A549 treated with GW870086 at 1 μM for 4 hours (cell line): ENCODE data around the gene TRIM54. TPM values are rescaled to one million over a fixed set of nuclear protein-coding genes. Genes with fewer than 3 reads are reported as not detected.

Experiments used
- total RNA-seq: library from RNA; stranded (reverse); fragments of 200-300 nt; extraction: Qiagen RNA extraction; gene quantifications from 5 replicates; pipeline ENCODE4 v1.2.3, GENCODE V29; 2022; ENCODE audit warnings: low read depth

TRIM54 gene, protein sequence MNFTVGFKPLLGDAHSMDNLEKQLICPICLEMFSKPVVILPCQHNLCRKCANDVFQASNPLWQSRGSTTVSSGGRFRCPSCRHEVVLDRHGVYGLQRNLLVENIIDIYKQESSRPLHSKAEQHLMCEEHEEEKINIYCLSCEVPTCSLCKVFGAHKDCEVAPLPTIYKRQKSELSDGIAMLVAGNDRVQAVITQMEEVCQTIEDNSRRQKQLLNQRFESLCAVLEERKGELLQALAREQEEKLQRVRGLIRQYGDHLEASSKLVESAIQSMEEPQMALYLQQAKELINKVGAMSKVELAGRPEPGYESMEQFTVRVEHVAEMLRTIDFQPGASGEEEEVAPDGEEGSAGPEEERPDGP
- total RNA-seq: 0.67 to 1.1 TPM (median 0.72 TPM) in 5 replicates

DNA sequence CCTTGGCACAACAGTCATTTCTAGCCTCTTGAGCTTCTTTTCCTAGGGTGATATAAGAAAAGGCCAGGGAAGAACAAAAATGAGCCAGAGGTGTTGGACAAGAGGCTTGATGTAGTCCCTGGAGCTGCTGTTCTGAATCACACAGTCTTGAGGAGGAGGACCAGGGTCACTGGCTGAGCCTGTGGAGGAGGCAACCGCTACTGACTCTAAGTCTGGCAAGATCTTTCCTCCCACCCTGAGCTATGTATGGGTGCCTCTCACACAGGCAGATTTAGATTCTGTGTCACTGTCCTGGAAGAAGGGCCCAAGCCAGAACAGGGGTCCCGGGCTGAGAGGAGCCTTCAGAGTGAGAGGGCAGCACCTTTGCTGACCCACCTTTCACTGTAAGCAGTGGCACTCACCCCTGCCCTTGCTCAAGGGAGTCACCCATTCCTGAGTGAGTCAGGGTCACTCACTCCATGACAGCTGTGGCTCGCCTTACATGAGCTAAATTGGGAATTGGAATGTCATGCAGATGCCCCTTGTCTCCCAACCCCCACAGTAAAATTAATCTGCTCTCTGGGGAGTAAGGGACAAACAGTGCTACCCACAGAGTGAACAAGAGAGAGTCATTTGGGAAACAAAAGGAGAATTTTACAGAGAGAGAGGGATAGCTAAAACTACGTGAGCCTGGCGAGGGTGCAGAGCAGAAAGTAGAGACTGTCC is at the start of gene TRIM54:
TSS of gene TRIM54 (plus strand) at position 575 of the 705 bp plus-strand sequence. CDS start 303 bp downstream, outside the sequence.

DNA sequence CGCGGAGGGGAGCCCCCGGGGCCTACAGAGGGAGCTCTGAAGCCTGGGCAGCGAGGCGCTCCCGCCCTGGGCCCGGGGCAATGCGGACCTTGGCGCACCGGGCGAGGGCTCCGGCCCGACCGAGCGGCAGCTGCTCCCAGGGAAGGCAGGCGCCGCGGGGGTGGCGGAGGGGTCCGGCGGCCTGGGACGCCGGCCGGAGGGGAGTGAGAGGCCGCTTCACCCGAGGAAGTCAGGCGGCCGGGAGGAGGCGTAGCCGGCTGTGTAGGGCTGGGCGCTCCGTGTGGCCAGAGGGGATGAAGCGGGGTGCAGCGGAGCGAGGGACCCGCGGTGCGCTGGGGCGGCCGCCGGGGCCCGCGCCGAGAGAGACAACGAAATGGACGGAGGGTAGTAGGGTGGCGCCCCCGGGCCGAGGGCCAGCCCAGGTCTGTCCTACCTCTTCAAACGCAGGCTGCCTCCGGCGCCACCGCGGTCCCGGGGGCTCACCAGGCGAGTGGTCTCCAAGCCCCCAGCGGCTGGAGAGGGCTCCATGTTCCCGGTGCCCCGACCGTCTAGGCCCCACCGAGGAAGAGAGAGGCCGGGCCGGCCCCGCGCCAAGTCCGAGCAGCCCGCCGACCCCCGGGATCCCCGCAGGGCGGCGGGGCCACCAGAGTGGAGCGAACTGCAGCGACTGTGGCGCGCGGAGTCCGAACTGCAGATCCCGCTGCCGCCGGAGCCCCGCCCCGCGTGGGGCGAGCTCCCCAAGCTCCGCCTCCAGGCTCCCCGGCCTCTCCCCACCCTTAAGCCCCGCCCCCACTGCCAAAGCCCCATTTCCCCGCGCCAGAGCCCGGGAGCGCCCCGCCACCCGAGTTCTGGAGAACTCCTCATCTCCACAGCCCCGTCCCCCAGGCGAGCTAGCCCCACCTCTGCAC is 19.6 kb upstream of the TRIM54 start, which contains the start of gene SLC30A3:
TSS of gene SLC30A3 (minus strand) at position 669 of the 908 bp plus-strand sequence. CDS start at position 528, 141 bp downstream.

DNA sequence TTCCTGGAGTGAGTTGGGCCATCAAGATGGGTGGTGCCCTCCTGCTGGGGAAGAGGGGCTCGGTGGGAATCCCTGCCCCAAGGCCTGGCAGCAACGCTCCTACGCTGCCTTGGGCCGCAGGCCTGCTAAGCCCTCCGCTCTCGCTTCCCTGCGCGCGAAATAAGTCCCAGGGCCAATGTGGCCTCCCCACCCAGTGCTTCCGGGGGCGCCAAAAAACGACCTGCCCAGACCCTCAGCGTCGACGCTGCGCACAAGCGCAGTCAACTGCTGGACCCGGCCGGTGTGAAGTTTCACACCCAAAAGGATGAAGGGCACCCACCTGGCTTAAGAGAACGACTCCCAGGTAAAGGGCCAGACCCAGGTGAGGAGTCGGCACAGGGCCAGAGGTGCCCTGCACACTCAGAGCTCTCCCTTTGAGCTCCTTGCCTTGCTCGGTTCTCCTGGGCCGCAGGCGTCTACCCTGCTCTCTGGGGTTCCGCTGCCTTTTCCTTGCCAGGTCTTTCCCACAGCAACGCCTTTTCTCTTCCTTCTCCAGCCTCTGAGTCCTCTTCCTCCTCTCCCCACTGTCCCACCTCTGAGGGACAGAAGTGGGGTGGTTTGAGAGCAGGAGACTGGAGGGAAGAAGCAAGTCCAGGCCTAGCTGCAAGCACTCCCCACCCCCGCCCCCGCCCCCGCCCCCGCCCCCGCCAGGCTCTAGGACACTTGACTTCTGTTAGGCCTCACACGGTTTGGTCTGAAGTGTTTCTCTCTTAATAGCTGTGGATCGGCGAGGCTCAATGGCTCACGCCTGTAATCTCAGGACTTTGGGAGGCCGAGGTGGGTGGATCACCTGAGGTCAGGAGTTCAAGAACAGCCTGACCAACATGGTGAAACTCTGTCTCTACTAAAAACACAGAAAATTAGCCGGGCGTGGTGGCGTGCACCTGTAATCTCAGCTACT is 6.7 kb upstream of the TRIM54 start, which contains the start of gene DNAJC5G:
TSS of gene DNAJC5G (plus strand) at position 223 of the 940 bp plus-strand sequence. CDS start 1,296 bp downstream, outside the sequence.

DNA sequence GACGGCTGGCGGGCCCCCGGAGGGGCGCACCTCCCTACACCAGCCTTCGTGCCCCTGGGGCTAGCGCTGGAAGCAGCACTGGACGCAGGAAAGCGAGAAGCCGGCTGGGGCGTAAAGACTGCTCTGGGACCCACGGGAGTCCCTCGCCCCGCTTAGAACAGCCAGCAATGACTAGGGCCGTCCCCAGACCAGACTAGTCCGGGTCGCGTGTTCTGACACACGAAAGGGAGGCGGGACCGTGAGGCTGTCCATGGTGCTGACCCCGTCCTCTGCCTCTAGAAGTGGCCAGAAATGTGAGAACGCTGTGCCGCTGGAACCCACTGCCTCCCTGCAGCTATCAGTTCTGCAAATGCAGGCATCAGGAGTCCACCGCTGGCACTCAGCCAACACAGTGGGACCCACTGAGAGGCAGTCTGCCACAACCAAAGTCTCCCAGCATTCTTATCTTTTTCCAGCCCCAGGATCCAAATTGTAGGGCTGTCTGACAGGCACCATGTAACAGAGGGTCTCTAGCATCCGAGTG is 26.2 kb downstream of the TRIM54 start, which contains the start of gene UCN:
TSS of gene UCN (minus strand) at position 87 of the 523 bp plus-strand sequence. CDS start 550 bp downstream, outside the sequence.

DNA sequence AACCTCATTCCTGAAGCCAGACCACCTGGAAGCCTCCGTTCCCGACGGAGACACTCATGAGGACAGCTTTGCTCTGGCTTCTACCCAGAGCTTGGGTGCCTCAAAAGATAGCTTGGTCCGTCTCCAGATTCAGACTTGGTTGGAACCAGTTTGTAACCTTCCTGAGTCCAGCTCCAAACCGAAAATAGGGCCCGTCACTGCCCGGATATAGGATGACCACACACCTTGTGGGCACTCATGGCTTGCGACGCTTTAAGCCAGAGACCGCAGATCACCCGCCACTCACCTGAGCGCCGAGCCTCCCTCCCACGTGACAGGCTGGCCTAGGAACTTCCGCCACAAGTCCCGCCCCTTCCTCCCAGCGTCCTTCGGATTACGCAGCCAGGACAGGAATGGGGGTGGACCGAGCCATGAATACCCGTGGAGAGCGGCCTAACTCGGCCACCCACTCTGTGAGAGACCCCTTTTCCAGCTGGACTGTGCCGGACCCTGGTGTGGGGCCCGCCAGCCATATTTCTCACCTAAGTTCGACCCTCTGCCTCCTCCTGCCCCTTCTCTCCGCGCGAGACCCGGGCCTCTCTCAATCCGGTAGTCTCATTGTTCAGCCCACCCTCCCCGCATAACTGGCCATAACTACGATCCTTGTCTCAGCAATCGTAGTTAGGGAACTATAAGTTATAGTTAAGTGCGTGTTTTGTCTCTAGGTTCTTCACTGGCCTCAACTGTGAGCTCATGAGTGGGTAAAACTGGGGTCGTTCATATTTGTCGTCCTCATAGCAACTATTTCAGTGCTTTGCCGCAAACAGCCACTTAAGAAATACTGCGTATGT is 40.8 kb downstream of the TRIM54 start, which contains the start of gene MPV17:
TSS of gene MPV17 (minus strand) at position 332 of the 830 bp plus-strand sequence. CDS start 580 bp downstream, outside the sequence.

DNA sequence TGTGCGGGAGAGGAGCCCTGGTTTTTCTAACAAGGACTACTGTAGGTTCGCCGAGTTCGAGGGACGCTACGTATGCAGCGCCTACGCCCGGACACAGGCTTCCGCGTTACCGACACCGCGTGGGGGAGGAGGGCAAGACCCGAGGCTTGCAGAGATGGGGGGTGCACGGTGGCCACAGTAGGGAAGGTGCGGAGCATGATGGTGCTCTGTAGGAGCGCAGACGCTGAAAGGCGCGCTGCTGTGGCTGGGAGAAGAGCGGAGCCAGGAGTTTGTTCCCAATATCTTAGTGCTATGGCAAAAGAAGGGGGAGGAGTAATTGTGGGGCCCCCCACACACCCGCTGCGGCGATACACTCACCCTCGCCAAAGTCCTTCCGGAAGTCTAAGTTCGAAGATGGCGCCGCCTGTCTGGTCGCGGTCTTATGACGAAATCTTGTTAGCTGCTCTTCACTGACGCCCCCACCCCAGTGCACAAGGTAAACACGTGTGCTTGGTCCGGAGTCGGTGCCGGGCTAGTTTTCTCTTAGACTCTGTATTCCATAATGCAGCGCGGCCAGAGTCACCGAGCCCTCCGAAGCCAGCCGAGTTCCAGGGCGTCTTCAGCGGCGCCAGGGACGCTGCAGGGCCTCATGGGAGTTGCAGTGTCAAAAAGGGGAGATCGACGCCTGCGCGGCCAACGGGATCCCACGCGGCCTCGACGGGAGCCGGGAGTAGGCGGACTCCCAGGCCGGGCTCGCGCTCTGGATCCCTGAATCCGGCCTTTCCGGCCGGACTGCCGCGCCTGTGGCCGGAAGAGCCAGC is 74.4 kb downstream of the TRIM54 start, which contains the start of gene GTF3C2:
TSS of gene GTF3C2 (minus strand) at position 383 of the 800 bp plus-strand sequence. CDS start 13,210 bp downstream, outside the sequence.

Other genes with a start within 250 kb of the TRIM54 start
- gene TMEM214, start 249.5 kb upstream of the TRIM54 start, total RNA-seq: 54.4 to 68.6 TPM (median 67.5 TPM) in 5 replicates
- gene AGBL5, start 230.8 kb upstream of the TRIM54 start, total RNA-seq: 28.3 to 34.2 TPM (median 31.0 TPM) in 5 replicates
- gene OST4, start 210.8 kb upstream of the TRIM54 start, total RNA-seq: 525 to 622 TPM (median 552 TPM) in 5 replicates
- 0.32 to 0.56 TPM (median 0.45 TPM) in 5 replicates for gene EMILIN1, start 203.8 kb upstream of the TRIM54 start, total RNA-seq
- gene KHK, start 195.7 kb upstream of the TRIM54 start, total RNA-seq: 7.8 to 11.8 TPM (median 9.5 TPM) in 5 replicates
- gene CGREF1, start 163.3 kb upstream of the TRIM54 start, total RNA-seq: 5.7 to 8.6 TPM (median 7.6 TPM) in 5 replicates
- 0.98 to 2.3 TPM (median 1.5 TPM) in 5 replicates for gene ABHD1, start 158.6 kb upstream of the TRIM54 start, total RNA-seq
- 48.6 to 60.4 TPM (median 59.1 TPM) in 5 replicates for gene PREB, start 147.8 kb upstream of the TRIM54 start, total RNA-seq
- not detected in 5 replicates for gene PRR30, start 143.0 kb upstream of the TRIM54 start, total RNA-seq
- not detected in 5 replicates for gene TCF23, start 133.4 kb upstream of the TRIM54 start, total RNA-seq
- 214 to 222 TPM (median 218 TPM) in 5 replicates for gene ATRAID, start 70.4 kb upstream of the TRIM54 start, total RNA-seq
- gene SLC5A6, start 70.2 kb upstream of the TRIM54 start, total RNA-seq: 63.5 to 74.6 TPM (median 69.6 TPM) in 5 replicates
- gene CAD, start 65.1 kb upstream of the TRIM54 start, total RNA-seq: 49.8 to 63.2 TPM (median 59.4 TPM) in 5 replicates
- gene SLC30A3, start 19.4 kb upstream of the TRIM54 start, total RNA-seq: 3.0 to 4.1 TPM (median 3.5 TPM) in 5 replicates
- not detected in 5 replicates for gene DNAJC5G, start 7.0 kb upstream of the TRIM54 start, total RNA-seq
- gene UCN, start 26.0 kb downstream of the TRIM54 start, total RNA-seq: 1.0 to 2.5 TPM (median 1.2 TPM) in 5 replicates
- 82.3 to 96.7 TPM (median 86.5 TPM) in 5 replicates for gene MPV17, start 40.7 kb downstream of the TRIM54 start, total RNA-seq
- gene GTF3C2, start 74.3 kb downstream of the TRIM54 start, total RNA-seq: 56.5 to 64.6 TPM (median 61.4 TPM) in 5 replicates
- gene EIF2B4, start 87.9 kb downstream of the TRIM54 start, total RNA-seq: 54.9 to 62.2 TPM (median 58.8 TPM) in 5 replicates
- 135 to 147 TPM (median 145 TPM) in 5 replicates for gene SNX17, start 88.2 kb downstream of the TRIM54 start, total RNA-seq
- 9.7 to 15.5 TPM (median 14.0 TPM) in 5 replicates for gene ZNF513, start 98.3 kb downstream of the TRIM54 start, total RNA-seq
- 152 to 163 TPM (median 161 TPM) in 5 replicates for gene PPM1G, start 127.2 kb downstream of the TRIM54 start, total RNA-seq
- gene NRBP1, start 146.2 kb downstream of the TRIM54 start, total RNA-seq: 118 to 138 TPM (median 130 TPM) in 5 replicates
- 0.39 to 0.90 TPM (median 0.85 TPM) in 5 replicates for gene KRTCAP3, start 160.0 kb downstream of the TRIM54 start, total RNA-seq
- 7.5 to 9.9 TPM (median 8.0 TPM) in 5 replicates for gene IFT172, start 207.3 kb downstream of the TRIM54 start, total RNA-seq
- 3.5 to 6.2 TPM (median 4.0 TPM) in 5 replicates for gene FNDC4, start 212.8 kb downstream of the TRIM54 start, total RNA-seq
- 0.08 to 0.80 TPM (median 0.43 TPM) in 4 of 5 replicates, not detected in the other for gene GCKR, start 214.4 kb downstream of the TRIM54 start, total RNA-seq